ENCODE measurements around the gene GSN. TPM values are rescaled to one million over a fixed set of nuclear protein-coding genes. Genes with fewer than 3 reads are reported as not detected.

GSN gene
- total RNA-seq, 2 donors from 2014 or later: 390 to 690 TPM

GRCh38 chr9:121318631-121319382, 50.8 kb downstream of the GSN start:
- Histone ChIP-seq H3K27ac (peak overlapping the region; percentile 26 to 53), H3K27me3 (replicated peaks; ENCODE audit: insufficient read depth) (no peaks in the 10 kb centered on the region), H3K9me3 (no peaks in the 10 kb centered on the region), H3K4me3 (no peak overlapping the region), H3K4me1 (replicated peaks) (no peaks in the 10 kb centered on the region), H3K36me3 (peaks cover 5 to 6% of the 10 kb centered on the region in 2 donors)
- intact Hi-C loops (cut with DNase I): loop anchor here (5.0 kb wide), 2 partner anchors 42 to 107 kb away; no protein-coding TSS in a partner anchor
- DNase-seq (ENCODE audit: low spot score): no peak
- TF ChIP-seq CTCF (IDR thresholded peaks at IDR 0.05) (no peak), POLR2A (IDR thresholded peaks at IDR 0.05) (no peak), POLR2AphosphoS5 (IDR thresholded peaks at IDR 0.05) (no peak)
- 73% methylated on average over 13 of the region's 19 CpGs for WGBS

- H3K4me3 ChIP-seq: no peak overlapping the region
- H3K27ac ChIP-seq: peak overlapping the region; percentile 56 to 94
- H3K36me3 ChIP-seq: peaks cover 4 to 5% of the 10 kb centered on the region in 2 donors
- no peaks in the 10 kb centered on the region for H3K4me1 ChIP-seq (replicated peaks)
- intact Hi-C loops (cut with DNase I): loop anchor here (5.0 kb wide), 2 partner anchors 42 to 107 kb away; no protein-coding TSS in a partner anchor
- H3K27me3 ChIP-seq (replicated peaks; ENCODE audit: insufficient read depth): no peaks in the 10 kb centered on the region
- no peak for DNase-seq (ENCODE audit: low spot score)
- TF ChIP-seq CTCF (IDR thresholded peaks at IDR 0.05): no peak
- no peak for TF ChIP-seq POLR2A (IDR thresholded peaks at IDR 0.05)
- TF ChIP-seq POLR2AphosphoS5 (IDR thresholded peaks at IDR 0.05): no peak
- H3K9me3 ChIP-seq: no peaks in the 10 kb centered on the region
- WGBS: 86% methylated on average over 5 of the region's 5 CpGs
Measured at GRCh38 chr9:121319383-121319780, 51.4 kb downstream of the GSN start.

GRCh38 chr9:121321016-121321503, 53.1 kb downstream of the GSN start:
- 96% methylated on average over 10 of the region's 10 CpGs for WGBS
- DNase-seq (ENCODE audit: low spot score): no peak
- TF ChIP-seq POLR2A (IDR thresholded peaks at IDR 0.05): no peak
- no peak for TF ChIP-seq POLR2AphosphoS5 (IDR thresholded peaks at IDR 0.05)
- TF ChIP-seq CTCF (IDR thresholded peaks at IDR 0.05): no peak
- H3K27ac ChIP-seq: peak overlapping the region; percentile 56 to 94
- H3K4me3 ChIP-seq: no peak overlapping the region
- H3K27me3 ChIP-seq (replicated peaks; ENCODE audit: insufficient read depth): no peaks in the 10 kb centered on the region
- peaks cover 5 to 9% of the 10 kb centered on the region in 2 donors for H3K36me3 ChIP-seq
- intact Hi-C loops (cut with DNase I): loop anchor here (5.0 kb wide), 2 partner anchors 34 to 76 kb away; no protein-coding TSS in a partner anchor
- no peaks in the 10 kb centered on the region for H3K4me1 ChIP-seq (replicated peaks)
- no peaks in the 10 kb centered on the region for H3K9me3 ChIP-seq

GRCh38 chr9:121322037-121322736, 54.2 kb downstream of the GSN start:
- H3K27ac ChIP-seq: peak overlapping the region; percentile 87 to 94
- H3K4me3 ChIP-seq: no peak overlapping the region
- no peak for DNase-seq (ENCODE audit: low spot score)
- H3K9me3 ChIP-seq: no peaks in the 10 kb centered on the region
- WGBS: 62% methylated on average over 5 of the region's 5 CpGs
- H3K36me3 ChIP-seq: peaks cover 9 to 10% of the 10 kb centered on the region in 2 donors
- peak; percentile 80 for TF ChIP-seq POLR2AphosphoS5 (IDR thresholded peaks at IDR 0.05)
- TF ChIP-seq POLR2A (IDR thresholded peaks at IDR 0.05): no peak
- intact Hi-C loops (cut with DNase I): loop anchor here (5.0 kb wide), 2 partner anchors 35 to 75 kb away; no protein-coding TSS in a partner anchor
- no peaks in the 10 kb centered on the region for H3K27me3 ChIP-seq (replicated peaks; ENCODE audit: insufficient read depth)
- no peaks in the 10 kb centered on the region for H3K4me1 ChIP-seq (replicated peaks)
